Natural killer cell (primary cell): ENCODE data around the gene LZTFL1. TPM values are rescaled to one million over a fixed set of nuclear protein-coding genes. Genes with fewer than 3 reads are reported as not detected.

Experiments
- ATAC-seq, 3 donors: fragments of 150-1000 bp in 2 of 3; fragments of 200-7000 bp in 1 of 3; cut with Tn5 transposase; 1 replicate in 1 of 3; 2 replicates in 2 of 3; pipeline ENCODE4 v1.10.0; 2021; ENCODE audit warnings: mild to moderate bottlenecking in 2 of 3, moderate library complexity in 2 of 3
- DNase-seq, 2 donors: peaks; one replicate each; pipeline versions ENCODE4 v3.0.0 to v3.0.0-alpha.2; 2013 to 2021; ENCODE audit warnings: mixed read lengths in 1 of 2
- H3K27ac ChIP-seq: one replicate; pipeline ENCODE4 v1.5.1; 2013; ENCODE audit warnings: mild to moderate bottlenecking, low read length
- H3K27me3 ChIP-seq: one replicate; pipeline ENCODE4 v1.6.1; 2013; ENCODE audit warnings: low read length; ENCODE audit not compliant: control insufficient read depth, insufficient read depth
- H3K36me3 ChIP-seq: one replicate; pipeline ENCODE4 v1.6.1; 2013; ENCODE audit warnings: low read length; ENCODE audit not compliant: control insufficient read depth, insufficient read depth
- H3K4me1 ChIP-seq: one replicate; pipeline ENCODE4 v1.6.1; 2013; ENCODE audit warnings: low read length; ENCODE audit not compliant: control insufficient read depth, insufficient read depth
- H3K4me3 ChIP-seq: one replicate; pipeline ENCODE4 v1.5.1; 2013; ENCODE audit warnings: low read length
- H3K9me3 ChIP-seq: one replicate; pipeline ENCODE4 v1.6.1; 2013; ENCODE audit warnings: low read length; ENCODE audit not compliant: control insufficient read depth, insufficient read depth
- H3K27ac Mint-ChIP-seq, 2 donors: one replicate each; pipeline ENCODE4 v1.8.0; 2022; ENCODE audit warnings: mild to moderate bottlenecking in 2 of 2, mixed read lengths in 2 of 2, moderate library complexity in 1 of 2
- H3K27me3 Mint-ChIP-seq, 2 donors: one replicate each; pipeline ENCODE4 v1.8.0; 2022; ENCODE audit warnings: low read depth in 2 of 2, mixed read lengths in 2 of 2
- H3K36me3 Mint-ChIP-seq: one replicate; pipeline ENCODE4 v1.8.0; 2022; ENCODE audit warnings: mixed read lengths
- H3K4me1 Mint-ChIP-seq, 2 donors: one replicate each; pipeline ENCODE4 v1.8.0; 2022; ENCODE audit warnings: mixed read lengths in 2 of 2
- H3K4me3 Mint-ChIP-seq: one replicate; pipeline ENCODE4 v1.8.0; 2022; ENCODE audit warnings: mild to moderate bottlenecking, moderate library complexity, mixed read lengths
- H3K9me3 Mint-ChIP-seq, 2 donors: one replicate each; pipeline ENCODE4 v1.8.0; 2022; ENCODE audit warnings: mixed read lengths in 2 of 2
- WGBS: methylation state at CpG from one replicate; pipeline ENCODE4 v1.1.7; 2013; ENCODE audit warnings: missing lambda C conversion rate; ENCODE audit not compliant: insufficient coverage; 5-methylcytosine and 5-hydroxymethylcytosine counted together
- intact Hi-C: fragments of 100-400 bp; cut with micrococcal nuclease; formaldehyde crosslinking; loops from one replicate; pipeline ENCODE4 v1.14.2; 2022
- total RNA-seq, 4 donors: library from RNA; stranded (reverse); fragments of 120-200 nt in 1 of 4; gene quantifications; one replicate each; pipeline versions ENCODE4 v1.2.3 to v1.2.4, GENCODE V29; 2013 to 2022
- TF ChIP-seq, protein P1 (sequence below): fragments of 200-600 bp; IDR thresholded peaks from one replicate; pipeline ENCODE4 v1.8.0; 2022; ENCODE audit warnings: antibody characterized with exemption

Gene LZTFL1
- total RNA-seq, 3 donors from 2014 or later (not counting 1 experiment from before 2014, with no cell fraction given): 16.4 to 19.8 (median 17.2) TPM

DNA sequence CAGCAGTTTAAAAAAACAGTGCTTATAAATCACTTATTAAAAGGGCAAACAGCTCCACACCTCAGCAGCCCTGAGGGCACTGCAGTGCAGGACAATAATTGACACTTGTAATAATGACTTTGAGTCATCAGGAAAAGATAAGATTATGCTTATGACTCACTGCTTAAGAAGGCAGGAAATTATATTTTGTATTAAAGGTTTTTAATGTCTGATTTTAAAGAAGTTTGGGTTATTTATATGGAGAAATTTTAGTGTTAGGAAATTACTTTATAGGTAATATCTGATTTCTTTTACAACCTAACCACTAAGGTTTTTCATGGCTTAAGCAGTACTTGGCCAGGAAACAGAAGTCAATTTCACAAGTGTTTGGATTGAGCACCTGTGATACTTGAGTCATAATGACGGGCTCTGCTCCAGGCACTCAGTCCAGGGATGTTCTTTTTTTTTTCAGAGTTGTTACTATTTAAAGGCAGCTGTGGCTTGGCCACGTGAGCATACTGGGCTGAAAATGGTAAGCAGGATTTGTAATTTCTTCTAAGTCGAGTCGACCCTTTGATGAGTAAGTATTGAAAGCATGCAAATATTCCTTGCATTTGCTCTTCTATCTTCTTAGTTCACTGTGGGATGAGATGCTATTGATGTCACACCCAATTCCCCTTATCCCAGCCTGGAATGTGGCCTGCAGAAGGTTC lies 23.9 kb downstream of the LZTFL1 start:
- intact Hi-C loops: no loop called here
- no peak for ATAC-seq
- H3K27me3 ChIP-seq: no peaks in the 10 kb centered on the region
- Mint-ChIP-seq H3K27ac (no peak overlapping the region), H3K4me3 (no peak overlapping the region), H3K4me1 (peaks cover 12 to 15% of the 10 kb centered on the region in 2 donors), H3K36me3 (no peaks in the 10 kb centered on the region), H3K9me3 (no peaks in the 10 kb centered on the region), H3K27me3 (no peaks in the 10 kb centered on the region)
- H3K4me3 ChIP-seq: no peak overlapping the region
- TF ChIP-seq, protein P1, sequence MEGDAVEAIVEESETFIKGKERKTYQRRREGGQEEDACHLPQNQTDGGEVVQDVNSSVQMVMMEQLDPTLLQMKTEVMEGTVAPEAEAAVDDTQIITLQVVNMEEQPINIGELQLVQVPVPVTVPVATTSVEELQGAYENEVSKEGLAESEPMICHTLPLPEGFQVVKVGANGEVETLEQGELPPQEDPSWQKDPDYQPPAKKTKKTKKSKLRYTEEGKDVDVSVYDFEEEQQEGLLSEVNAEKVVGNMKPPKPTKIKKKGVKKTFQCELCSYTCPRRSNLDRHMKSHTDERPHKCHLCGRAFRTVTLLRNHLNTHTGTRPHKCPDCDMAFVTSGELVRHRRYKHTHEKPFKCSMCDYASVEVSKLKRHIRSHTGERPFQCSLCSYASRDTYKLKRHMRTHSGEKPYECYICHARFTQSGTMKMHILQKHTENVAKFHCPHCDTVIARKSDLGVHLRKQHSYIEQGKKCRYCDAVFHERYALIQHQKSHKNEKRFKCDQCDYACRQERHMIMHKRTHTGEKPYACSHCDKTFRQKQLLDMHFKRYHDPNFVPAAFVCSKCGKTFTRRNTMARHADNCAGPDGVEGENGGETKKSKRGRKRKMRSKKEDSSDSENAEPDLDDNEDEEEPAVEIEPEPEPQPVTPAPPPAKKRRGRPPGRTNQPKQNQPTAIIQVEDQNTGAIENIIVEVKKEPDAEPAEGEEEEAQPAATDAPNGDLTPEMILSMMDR: no peak
- H3K9me3 ChIP-seq: no peaks in the 10 kb centered on the region
- H3K4me1 ChIP-seq: no peaks in the 10 kb centered on the region
- peaks cover 4% of the 10 kb centered on the region for H3K36me3 ChIP-seq
- no peak for DNase-seq
- WGBS: 29% methylated on average over 4 of the region's 4 CpGs
- no peak overlapping the region for H3K27ac ChIP-seq

DNA sequence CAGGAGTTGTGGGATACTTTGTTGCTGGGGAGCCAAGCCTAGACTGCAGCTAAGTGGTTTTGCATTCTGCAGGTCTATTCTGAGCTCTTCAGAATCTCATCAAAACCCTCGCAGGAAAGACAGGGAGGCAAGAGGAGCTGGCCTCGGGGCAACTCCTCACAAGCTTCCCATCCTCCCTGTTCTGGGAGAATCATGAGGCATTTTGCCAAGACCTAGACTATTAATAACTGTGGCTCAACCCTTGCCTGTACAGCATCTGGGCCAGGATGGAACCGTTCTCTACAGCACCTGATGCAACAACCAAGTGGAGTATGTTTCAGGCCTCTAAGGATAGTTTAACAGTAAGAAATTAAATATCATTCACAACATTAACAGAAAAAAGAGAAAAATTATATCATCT lies 25.4 kb downstream of the LZTFL1 start:
- H3K4me1 ChIP-seq: no peaks in the 10 kb centered on the region
- intact Hi-C loops: no loop called here
- WGBS: 94% methylated on average over 2 of the region's 3 CpGs
- Mint-ChIP-seq H3K4me3 (no peak overlapping the region), H3K9me3 (no peaks in the 10 kb centered on the region), H3K4me1 (peaks cover 12 to 15% of the 10 kb centered on the region in 2 donors), H3K27ac (no peak overlapping the region), H3K36me3 (no peaks in the 10 kb centered on the region), H3K27me3 (no peaks in the 10 kb centered on the region)
- H3K27me3 ChIP-seq: no peaks in the 10 kb centered on the region
- H3K9me3 ChIP-seq: no peaks in the 10 kb centered on the region
- no peak overlapping the region for H3K27ac ChIP-seq
- no peak overlapping the region for H3K4me3 ChIP-seq
- no peaks in the 10 kb centered on the region for H3K36me3 ChIP-seq
- ATAC-seq (no peak), DNase-seq (no peak)
- TF ChIP-seq, protein P1: no peak

DNA sequence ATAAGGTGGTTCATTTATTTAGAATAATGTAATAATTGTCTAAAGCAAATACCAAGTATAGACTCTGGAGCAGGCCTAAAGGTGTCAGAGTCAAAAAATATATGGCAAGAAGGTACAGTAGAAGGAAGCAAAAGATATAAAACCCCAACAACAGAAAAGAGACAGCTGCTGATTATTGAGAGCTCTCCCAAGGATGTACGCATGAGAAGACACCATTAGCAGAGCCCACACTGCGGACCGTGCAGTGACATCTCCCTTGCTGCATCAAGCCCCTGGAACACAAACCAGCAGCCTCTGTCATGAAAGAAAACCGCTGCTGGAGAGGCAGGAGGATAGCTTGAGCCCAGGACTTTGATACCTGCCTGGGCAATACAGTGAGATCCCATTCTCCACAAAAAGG lies 27.6 kb downstream of the LZTFL1 start:
- DNase-seq (no peak), ATAC-seq (no peak)
- Histone ChIP-seq H3K27ac (no peak overlapping the region), H3K9me3 (no peaks in the 10 kb centered on the region), H3K36me3 (no peaks in the 10 kb centered on the region), H3K4me3 (no peak overlapping the region), H3K27me3 (no peaks in the 10 kb centered on the region), H3K4me1 (no peaks in the 10 kb centered on the region)
- no peaks in the 10 kb centered on the region for H3K27me3 Mint-ChIP-seq
- WGBS: 88% methylated on average over 4 of the region's 4 CpGs
- no peaks in the 10 kb centered on the region for H3K36me3 Mint-ChIP-seq
- intact Hi-C loops: no loop called here
- no peak overlapping the region for H3K4me3 Mint-ChIP-seq
- no peaks in the 10 kb centered on the region for H3K9me3 Mint-ChIP-seq
- TF ChIP-seq, protein P1: no peak
- peaks cover 12 to 15% of the 10 kb centered on the region in 2 donors for H3K4me1 Mint-ChIP-seq
- H3K27ac Mint-ChIP-seq: no peak overlapping the region
